MV-4-11 (cell line): ENCODE results near the gene RPL13.
"Not testable (repeated sequence)": the region's sequence is repeated elsewhere in the genome, so short reads cannot be mapped to it uniquely, and the experiment has no call there.

Experiments
- DNase-seq: peaks from one replicate; lab custom pipeline; 2025; lab: John Stamatoyannopoulos, UW

Gene RPL13

DNA sequence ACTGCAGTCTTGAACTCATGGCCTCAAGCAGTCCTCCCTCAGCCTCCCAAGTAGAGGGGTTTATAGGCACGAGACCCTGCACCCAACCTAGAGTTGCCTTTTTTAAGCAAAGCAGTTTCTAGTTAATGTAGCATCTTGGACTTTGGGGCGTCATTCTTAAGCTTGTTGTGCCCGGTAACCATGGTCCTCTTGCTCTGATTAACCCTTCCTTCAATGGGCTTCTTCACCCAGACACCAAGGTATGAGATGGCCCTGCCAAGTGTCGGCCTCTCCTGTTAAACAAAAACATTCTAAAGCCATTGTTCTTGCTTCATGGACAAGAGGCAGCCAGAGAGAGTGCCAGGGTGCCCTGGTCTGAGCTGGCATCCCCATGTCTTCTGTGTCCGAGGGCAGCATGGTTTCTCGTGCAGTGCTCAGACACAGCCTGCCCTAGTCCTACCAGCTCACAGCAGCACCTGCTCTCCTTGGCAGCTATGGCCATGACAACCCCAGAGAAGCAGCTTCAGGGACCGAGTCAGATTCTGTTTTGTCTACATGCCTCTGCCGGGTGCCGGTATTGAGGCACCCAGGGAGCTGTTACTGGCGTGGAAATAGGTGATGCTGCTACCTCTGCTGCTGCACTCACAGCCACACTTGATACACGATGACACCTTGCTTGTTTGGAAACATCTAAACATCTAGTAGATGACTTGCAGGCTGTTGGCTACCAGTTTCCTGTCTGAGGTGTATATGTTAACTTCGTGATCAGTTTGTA is 3.3 kb downstream of the RPL13 start:
- no peak for DNase-seq

DNA sequence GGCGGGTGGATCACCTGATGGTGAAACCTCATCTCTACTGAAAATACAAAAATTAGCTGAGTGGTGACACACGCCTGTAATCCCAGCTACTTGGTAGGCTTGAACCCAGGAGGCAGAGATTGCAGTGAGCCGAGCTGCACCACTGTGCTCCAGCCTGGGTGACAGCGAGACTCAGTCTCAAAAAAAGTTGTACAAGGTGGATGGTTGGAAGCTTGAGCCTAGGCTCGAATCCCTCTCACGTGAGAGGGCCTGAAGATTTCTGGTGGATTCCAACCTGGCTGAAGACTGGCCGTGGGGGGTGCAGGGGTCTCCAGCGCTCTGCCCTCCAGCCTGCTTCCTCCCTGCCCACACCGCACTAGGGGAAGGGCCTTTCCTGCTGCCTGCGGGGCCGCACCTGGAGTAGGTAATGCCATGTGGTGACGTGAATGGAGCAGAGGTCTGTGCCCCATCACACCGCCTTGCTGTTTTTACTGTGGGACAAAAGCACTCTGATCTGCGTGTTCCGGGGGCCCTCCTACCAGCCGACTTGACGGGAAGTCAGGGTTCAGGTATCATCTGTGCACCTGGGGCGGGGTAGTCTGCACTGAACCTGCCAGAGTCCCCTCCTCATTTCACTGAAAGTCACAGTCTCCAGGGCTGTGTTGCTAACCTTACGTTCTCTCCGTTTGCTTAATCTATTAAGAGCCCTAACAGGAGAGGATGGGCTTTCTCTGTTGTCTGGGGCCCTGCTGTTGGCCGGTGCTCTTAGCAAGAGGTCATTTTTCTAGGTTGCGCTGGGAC is 4.2 kb downstream of the RPL13 start:
- DNase-seq: peak; percentile 59

DNA sequence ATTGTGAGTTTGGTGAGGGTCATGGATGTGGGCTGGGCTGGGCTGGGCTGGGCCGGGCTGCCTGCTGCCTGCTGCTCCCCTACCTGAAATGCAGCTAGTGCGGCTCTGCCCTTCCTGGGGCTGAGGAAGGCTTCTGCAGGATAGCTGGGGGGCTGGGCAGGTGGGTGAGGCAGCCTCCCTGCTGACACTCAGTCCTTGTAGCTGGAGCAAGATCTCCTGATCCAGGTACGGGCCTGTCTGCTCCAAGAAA is 4.7 kb downstream of the RPL13 start:
- no peak for DNase-seq

DNA sequence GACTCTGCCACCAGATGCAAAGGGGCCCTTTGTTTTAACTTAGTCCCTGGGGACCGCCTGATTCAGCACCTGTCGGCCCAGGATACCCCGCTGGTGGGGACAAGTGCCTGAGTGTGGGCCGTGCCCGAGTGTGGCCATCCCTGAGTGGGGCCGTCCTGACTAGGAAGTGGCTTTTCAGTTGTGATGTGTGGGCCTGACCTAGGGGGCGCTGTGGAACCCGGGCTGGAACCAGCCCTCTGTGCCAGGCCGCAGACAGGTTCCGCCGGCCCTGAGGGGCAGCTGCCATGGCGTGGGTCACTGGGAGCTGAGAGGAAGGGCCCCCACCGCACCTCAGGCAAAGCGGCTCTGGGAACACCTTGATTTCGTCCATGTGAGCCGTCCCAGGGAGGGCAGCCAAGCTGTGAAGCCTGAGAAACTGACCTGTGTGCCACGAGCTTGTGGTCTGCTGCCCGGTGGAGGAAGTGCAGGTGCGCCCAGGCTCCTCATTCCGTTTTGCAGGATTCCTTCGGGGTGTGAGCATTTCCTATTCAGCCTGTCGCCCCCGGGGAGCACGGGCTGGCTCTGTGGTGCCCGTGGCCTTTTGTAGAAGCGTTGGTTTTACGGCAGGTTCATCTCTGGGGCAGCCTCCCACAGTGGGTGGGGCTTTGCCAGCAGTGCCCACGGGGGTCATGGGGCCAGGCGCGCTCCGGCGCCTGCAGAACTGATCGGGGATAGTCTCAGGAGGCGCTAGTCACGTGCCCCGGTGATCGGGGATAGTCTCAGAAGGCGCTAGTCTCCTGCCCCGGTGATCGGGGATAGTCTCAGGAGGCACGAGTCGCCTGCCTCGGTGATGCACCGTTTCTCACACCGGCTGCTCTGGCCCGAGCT is 5.3 kb downstream of the RPL13 start:
- peak; percentile 64 for DNase-seq

DNA sequence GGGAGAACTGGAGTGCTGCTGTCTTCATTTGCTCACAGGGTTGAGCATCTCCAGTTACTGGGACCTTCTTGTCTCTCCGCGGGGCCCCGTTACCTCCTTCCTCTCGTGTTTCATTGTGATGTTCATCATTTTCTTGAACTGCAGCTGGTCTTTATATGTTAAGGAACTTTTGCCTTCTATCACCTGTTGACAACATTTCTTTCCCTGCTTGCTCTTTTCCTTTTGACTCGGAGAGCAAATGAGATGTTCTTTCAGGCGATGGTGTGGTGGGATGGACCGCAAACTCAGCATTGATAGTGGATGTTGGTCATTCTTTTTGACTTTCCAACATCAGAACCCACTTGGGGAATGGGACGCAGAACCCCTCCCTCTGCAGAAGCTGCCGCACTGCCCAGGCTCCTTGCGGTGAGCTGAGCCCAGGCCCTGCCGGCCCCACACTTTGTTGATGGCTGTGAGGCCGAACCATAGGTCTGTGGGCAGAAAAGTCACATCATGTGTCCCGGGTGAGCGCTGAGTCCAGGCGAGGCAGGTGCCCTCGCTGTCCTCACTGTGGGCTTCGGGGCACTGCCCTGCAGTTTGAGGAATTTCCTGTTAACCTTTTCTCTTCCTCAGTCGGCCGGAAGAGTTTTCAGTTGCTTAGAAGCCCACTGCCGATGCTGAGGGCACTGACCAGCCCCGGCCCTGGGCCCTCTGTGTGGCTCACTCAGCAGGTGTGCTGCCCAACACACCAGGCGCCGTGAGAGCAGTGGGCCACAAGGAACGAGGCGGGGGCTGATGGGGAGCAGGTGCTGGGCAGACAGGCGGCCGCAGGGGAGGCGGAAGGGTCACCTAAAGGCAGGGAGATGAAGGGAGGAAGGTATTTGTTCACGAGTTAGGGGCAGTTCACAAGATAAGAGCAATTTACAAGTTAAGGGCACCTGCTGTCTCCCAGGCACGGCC is 7.4 kb downstream of the RPL13 start:
- no peak for DNase-seq

DNA sequence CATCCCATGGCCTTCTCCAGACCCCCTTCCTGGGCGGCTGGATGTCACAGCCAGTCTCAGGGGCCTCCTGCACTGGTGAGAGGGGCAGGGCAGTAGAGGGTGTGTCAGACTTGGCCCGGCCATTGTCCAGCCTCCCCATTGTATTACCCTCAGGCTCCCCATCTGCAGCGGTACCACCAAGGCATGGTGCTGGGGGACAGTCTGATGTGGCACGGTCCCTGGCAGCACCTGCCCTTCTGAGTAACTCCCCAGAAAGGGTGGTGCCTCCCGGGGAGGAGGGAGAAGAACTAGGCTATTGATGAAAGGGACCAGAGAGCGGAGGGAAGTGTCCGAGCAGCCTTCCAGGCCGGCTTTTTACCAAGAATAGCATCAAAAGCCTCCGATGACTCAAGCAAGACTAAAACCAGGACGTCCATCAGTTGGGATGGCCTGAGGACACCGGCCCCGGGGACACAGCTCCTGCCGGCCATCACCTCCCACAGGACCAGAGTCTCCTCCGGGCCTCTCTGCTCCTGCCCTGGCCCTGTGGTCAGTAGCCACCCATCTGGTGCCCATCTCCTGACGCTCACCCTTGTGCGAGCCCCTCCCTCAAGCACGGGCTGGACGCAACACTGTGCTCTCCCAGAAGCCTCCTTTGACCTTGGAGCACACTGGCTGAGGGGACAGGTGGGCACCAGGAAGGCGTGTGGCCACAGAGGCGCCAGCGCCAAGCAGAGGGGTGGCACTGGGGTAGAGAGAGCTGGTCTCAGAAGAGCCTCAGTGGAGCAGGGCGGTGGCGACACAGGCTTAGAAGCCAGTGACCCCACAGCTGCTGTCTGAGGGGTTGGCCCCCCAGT is 9.2 kb downstream of the RPL13 start:
- no peak for DNase-seq

DNA sequence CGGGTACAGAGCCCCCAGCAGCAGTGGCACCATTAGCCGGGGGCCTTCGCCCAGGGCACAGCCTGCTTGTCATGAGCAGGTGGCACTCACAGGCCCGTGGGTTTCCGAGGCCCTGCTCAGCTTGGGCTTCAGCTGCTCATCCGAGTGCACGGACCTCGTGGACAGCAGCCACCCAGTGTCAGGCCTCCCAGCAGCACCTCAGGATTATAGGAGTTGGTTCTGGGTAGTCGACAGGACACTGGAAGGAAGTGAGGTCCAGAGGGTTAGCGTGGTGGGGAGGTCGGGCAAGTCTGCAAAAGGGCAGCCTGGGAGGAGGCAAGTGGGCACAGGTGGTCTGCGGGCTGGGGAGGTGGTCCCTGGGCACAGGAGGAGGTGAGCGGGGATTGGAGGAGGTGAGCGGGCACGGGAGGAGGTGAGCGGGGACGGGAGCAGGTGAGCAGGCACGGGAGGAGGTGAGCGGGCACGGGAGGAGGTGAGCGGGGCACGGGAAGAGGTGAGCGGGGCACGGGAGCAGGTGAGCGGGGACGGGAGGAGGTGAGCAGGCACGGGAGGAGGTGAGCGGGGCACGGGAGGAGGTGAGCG is 10.0 kb downstream of the RPL13 start:
- no peak for DNase-seq

DNA sequence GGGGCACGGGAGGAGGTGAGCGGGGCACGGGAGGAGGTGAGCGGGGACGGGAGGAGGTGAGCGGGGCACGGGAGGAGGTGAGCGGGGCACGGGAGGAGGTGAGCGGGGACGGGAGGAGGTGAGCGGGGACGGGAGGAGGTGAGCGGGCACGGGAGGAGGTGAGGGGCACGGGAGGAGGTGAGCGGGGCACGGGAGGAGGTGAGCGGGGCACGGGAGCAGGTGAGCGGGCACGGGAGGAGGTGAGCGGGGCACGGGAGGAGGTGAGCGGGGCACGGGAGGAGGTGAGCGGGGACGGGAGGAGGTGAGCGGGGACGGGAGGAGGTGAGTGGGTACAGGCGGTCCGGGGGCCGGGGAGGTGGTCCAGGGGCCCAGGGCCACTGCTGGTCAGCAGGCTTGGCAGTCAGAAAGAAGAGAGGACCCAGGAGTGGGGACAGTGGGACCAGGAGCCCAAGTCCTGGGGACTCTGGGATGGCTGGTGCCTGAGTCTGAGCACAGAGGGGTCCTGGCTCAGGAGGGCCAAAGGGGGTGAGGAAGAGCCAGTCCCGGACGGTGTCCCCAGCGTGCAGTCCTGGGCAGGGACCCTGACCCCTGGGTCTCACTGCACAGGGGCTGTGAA is 10.6 kb downstream of the RPL13 start:
- DNase-seq: not testable (repeated sequence)

DNA sequence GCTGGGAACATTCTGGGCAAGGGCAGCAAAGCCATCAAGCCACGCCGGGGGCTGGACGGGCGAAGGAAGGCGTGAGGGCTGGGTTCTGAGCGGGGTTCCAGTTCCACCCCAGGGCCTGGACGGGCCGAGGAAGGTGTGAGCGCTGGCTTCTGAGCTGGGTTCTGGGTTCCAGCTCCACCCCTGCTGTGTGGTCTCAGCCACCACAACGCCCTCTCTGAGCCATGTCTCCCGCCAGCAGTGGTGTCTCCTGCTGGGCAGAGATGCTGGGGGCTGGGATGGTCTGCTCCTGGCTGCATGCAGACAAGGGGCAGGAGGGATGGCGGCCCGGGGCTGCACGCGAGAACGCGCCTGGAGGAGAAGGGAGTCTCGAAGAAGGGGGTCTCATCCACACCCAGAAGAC is 11.2 kb downstream of the RPL13 start:
- DNase-seq: no peak

DNA sequence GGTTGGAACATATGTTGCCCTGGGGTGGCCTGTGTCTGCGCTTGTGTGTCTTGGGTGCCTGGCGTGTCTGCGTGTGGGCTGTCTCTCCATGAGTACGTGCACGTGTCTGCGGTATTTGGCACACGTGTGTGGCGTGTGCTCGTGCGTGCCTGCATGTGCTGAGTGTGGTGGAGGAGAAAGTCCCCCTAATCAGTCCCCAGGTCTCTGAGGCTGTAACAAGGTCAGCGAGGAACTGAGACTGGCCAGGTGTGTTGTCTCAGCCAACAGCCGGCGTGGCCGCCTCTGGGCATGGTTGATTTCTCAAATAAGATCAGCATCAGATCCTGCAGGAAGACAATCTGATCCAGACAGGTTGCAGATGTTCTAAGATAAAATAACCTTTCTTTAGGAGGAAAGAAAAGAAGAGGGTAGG is 11.6 kb downstream of the RPL13 start:
- DNase-seq: no peak

DNA sequence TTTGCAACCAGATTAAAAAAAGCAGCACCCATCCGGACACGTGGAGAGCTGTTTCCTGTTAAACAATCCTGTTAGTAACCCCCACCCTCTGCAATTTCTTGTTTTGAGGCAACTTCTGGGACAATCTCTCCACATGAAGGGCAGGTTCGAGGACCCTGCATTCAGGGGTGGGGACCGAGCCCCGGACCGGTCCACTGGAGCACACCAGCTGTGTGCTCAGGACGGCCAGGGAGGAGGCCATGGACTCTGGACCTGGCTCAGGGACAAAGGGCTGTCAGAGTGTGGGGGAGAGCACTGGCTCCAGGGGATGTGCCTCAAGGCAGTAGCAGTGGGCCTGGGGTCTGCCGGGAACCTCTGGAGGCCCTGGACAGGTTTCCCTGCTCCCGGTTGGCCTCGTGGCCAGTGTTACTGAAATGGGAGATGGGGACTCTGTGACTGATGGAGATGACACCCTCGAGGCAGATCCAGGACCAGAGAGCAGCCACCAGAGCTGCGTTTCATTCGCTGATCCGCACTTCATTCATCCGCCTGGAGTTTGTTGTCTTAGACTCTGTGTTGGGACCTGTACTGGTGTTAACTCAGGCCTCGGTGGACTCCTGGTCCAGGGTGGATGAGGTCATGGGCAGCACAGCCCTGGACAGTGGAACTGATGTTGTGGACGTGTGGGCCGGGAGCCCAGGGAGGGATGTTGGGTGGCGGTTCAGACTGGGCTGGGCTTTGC is 12.2 kb downstream of the RPL13 start:
- no peak for DNase-seq

DNA sequence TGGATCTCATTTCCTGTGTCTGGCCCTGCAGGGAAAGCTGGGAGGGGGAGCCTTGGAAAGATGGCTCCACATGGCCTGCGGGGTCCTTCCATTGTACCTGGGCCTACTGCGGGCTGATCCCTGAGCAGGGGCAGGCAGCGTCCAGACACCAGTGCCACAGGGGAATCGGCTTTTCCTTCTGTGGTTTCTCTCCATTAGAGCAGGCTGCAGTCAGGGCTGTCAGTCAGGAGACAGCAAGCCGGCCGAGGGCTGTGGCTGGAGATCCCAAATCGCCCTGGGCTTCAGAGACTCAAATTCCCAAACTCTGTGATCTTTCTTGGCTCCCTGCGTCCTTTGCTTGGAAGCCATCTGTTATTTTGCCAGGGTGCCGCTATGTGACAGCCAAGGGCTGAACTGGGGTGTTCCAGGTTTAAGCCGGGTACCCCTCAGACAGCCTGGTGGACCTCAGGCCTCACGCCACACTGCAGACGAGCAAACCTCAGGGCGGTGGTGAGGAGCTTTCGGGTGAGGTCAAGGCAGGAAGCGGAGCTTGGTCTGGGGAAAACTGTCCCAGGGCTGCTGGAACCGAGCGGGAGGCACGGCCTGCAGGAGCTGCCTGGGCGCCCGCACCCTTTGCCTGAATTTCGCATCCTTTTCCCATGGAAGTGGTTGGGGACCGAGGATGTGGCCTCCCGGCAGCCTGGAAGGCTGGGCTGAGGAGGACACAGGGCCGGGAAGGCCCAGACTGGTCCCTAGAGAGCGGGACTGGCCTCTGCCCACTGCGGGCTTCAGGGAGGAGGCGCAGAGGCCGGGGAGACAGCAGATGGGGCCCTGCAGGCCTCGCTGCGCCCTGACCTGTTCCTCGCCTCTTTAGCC is 13.6 kb downstream of the RPL13 start:
- no peak for DNase-seq

DNA sequence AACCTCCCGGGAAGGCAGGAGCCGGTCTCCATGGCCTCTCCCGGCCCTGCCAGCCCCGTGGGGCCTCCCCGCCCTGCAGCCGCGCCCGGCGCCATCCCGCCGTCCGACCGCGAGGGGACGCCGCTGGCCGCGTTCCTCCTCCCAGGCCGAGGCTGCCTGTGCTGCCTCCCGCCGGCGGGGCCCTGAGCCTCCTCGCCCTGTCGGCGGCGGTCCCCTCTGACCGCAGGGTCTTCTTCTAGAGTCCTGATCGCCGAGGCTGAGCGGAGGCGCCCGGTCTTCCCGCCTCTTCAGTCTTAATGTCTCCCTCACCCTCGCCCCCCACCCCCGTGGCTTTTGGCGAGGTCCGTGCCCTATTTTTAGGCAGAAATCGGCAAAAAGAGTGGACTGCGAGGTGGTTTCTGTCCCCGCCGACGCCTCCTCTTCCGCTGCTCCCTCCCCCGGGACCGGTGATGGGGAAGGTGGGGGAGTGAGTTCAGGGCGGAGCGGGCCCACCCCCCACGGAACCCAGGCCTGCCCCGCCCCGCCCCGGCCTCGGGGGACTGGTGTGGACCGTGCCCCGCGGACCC is 14.3 kb downstream of the RPL13 start:
- DNase-seq: peak; percentile 51

DNA sequence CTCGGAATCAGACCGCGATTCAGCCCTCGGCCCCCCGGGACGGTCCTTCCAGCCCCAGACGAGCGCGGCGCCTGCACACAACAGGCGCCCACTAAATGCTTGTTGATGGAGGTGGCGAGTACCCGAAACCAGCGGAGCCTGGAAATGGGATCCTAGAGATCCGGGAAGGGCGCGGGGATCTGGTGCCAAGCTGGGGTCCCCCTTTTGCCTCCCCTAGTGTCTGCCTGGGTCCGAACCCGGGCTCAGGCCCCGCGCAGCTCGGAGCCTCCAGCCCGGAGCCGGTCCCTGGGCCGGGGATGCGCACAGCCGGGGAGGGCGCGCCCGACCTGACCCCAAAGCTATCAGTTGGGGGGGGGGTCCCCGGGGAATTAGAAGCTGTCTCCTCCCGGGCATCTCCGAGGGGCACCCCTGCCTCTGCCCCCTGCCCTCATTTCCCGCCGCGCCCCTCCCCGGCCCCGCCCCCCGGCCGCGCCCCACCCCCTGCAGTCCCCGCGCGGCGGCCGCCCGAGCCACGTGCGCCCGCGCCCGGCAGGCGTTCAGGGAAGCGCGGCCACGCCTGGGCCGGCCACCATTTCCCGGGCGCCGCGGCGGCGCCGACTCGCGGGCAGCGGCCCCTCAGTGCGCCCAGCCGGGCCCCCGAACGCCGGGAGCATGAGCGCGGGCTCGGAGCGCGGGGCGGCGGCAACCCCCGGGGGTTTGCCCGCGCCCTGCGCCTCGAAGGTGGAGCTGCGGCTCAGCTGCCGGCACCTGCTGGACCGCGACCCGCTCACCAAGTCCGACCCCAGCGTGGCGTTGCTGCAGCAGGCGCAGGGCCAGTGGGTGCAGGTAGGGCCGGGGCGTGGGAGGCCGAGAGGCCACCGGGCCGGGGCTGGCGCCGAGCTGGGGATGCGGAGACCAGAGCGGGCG is 15.0 kb downstream of the RPL13 start, which contains the start of gene CPNE7:
CPNE7 (plus strand) TSS at position 512 of the 906 bp plus-strand sequence; CDS start at position 652, 140 bp downstream.
- DNase-seq: no peak

DNA sequence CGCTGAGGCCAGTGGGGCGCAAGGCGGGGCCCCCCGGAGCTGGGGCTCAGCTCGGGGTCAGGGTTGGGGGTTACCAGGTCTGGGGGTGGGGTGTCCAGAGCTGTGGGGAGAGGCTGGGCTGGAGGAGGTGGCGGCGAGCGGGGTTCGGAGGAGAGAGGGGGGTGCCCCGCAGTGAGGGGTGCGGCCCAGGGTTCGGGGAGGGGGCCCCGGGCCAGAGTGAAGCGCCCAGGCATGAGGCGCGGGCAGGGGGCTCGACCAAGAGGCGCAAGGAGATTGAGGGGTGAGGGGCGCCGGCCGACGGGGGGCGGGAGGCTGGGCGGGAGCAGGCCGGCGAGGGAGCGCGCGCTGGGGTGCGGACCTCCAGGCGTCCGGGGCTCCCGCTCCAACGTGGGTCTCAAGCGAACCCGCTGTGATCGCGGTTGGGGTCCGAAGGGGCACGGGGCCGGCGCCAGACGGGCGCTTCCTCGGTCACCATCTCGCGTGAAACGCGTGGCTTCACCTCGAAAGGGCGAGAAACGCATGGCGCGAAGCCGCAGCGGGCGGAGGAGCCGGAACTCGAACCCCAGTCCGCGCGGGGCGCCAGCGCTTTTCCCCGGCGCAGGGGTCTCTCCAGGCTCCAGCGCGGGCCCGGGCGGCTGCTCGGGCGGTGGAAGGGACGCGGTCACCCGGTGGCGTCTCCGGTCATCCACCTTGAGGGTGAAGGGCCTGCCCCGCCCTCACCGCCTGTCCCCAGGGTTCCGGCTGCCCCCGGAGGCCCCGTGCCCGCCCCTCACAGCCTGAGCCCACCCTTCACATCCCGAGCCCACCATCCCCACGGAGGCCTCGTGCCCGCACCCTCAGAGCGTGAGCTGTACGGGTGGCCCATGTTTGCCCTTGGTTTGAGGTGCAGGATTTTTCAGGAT is 15.9 kb downstream of the RPL13 start:
- no peak for DNase-seq
